Mucosa of rectum (tissue), 2 donors: ENCODE measurements around the gene CDYL.

Experiments used
- H3K27ac ChIP-seq, 2 donors: one replicate each; pipeline ENCODE4 v1.7.0; 2013; ENCODE audit warnings: inconsistent platforms in 2 of 2, low read depth in 2 of 2, low read length in 2 of 2
- H3K27me3 ChIP-seq, 2 donors: one replicate each; pipeline ENCODE4 v1.7.0; 2013; ENCODE audit warnings: low read length in 2 of 2; ENCODE audit not compliant: control insufficient read depth in 2 of 2, insufficient read depth in 2 of 2
- H3K36me3 ChIP-seq, 2 donors: one replicate each; pipeline ENCODE4 v1.7.0; 2013; ENCODE audit warnings: low read length in 2 of 2; ENCODE audit not compliant: control insufficient read depth in 2 of 2, insufficient read depth in 2 of 2
- H3K4me1 ChIP-seq, 2 donors: one replicate each; pipeline ENCODE4 v1.7.0; 2013; ENCODE audit warnings: low read length in 2 of 2, mild to moderate bottlenecking in 1 of 2; ENCODE audit not compliant: control insufficient read depth in 2 of 2, insufficient read depth in 2 of 2
- H3K4me3 ChIP-seq, 2 donors: one replicate each; pipeline ENCODE4 v1.7.0; 2013; ENCODE audit warnings: low read length in 2 of 2
- H3K9ac ChIP-seq, 2 donors: one replicate each; pipeline ENCODE4 v1.7.0; 2013; ENCODE audit warnings: low read length in 2 of 2, low read depth in 1 of 2, mild to moderate bottlenecking in 1 of 2
- H3K9me3 ChIP-seq, 2 donors: one replicate each; pipeline ENCODE4 v1.7.0; 2013; ENCODE audit warnings: low read length in 2 of 2; ENCODE audit not compliant: control insufficient read depth in 2 of 2
- donor health status: healthy.
- donor health status: Normal muscosa, but diverticular disease.

Gene CDYL

GRCh38 chr6:4776131-4776492 lies at the start of gene CDYL:
Gene CDYL (plus strand): TSS chr6:4776404. CDS start chr6:4776784, 380 bp downstream.
- peak within 1 kb of the TSS; percentile 87 to 92 for H3K27ac ChIP-seq
- peaks cover 17 to 20% of the 10 kb centered on the region in 2 donors for H3K4me1 ChIP-seq
- H3K9me3 ChIP-seq: no peaks in the 10 kb centered on the region
- H3K9ac ChIP-seq: peak within 1 kb of the TSS; percentile 76 to 79
- H3K27me3 ChIP-seq: no peaks in the 10 kb centered on the region
- peak within 1 kb of the TSS; percentile 71 to 88 for H3K4me3 ChIP-seq
- no peaks in the 10 kb centered on the region for H3K36me3 ChIP-seq

GRCh38 chr6:4726645-4727044 lies 49.6 kb upstream of the CDYL start:
- no peaks in the 10 kb centered on the region for H3K27me3 ChIP-seq
- H3K36me3 ChIP-seq: no peaks in the 10 kb centered on the region
- no peak overlapping the region for H3K4me3 ChIP-seq
- no peak overlapping the region for H3K27ac ChIP-seq
- H3K9me3 ChIP-seq: no peaks in the 10 kb centered on the region
- H3K4me1 ChIP-seq: peaks cover 6 to 9% of the 10 kb centered on the region in 2 donors
- H3K9ac ChIP-seq: no peak overlapping the region

- no peak overlapping the region for H3K9ac ChIP-seq
- H3K4me3 ChIP-seq: no peak overlapping the region
- peaks cover 6 to 9% of the 10 kb centered on the region in 2 donors for H3K4me1 ChIP-seq
- no peaks in the 10 kb centered on the region for H3K27me3 ChIP-seq
- no peak overlapping the region for H3K27ac ChIP-seq
- no peaks in the 10 kb centered on the region for H3K9me3 ChIP-seq
- H3K36me3 ChIP-seq: no peaks in the 10 kb centered on the region
These were observed 49.0 kb upstream of the CDYL start for GRCh38 chr6:4727217-4727616.

GRCh38 chr6:4727671-4728435 lies 48.4 kb upstream of the CDYL start:
- no peaks in the 10 kb centered on the region for H3K27me3 ChIP-seq
- no peak overlapping the region for H3K27ac ChIP-seq
- H3K36me3 ChIP-seq: no peaks in the 10 kb centered on the region
- H3K9ac ChIP-seq: no peak overlapping the region
- H3K4me1 ChIP-seq: peaks cover 6 to 9% of the 10 kb centered on the region in 2 donors
- H3K9me3 ChIP-seq: no peaks in the 10 kb centered on the region
- peak overlapping the region in 1 of 2 donors; percentile 28 for H3K4me3 ChIP-seq

- H3K4me3 ChIP-seq: no peak overlapping the region
These were observed 47.8 kb upstream of the CDYL start for GRCh38 chr6:4728436-4728769.

GRCh38 chr6:4728926-4729325 lies 47.3 kb upstream of the CDYL start:
- Histone ChIP-seq H3K27ac (no peak overlapping the region), H3K9me3 (no peaks in the 10 kb centered on the region), H3K4me1 (peaks cover 6 to 9% of the 10 kb centered on the region in 2 donors)

More at GRCh38 chr6:4728436-4728769, 47.8 kb upstream of the CDYL start:
- no peaks in the 10 kb centered on the region for H3K9me3 ChIP-seq
- H3K9ac ChIP-seq: no peak overlapping the region
- H3K27ac ChIP-seq: no peak overlapping the region
- H3K4me1 ChIP-seq: peaks cover 6 to 9% of the 10 kb centered on the region in 2 donors
- H3K27me3 ChIP-seq: no peaks in the 10 kb centered on the region
- no peaks in the 10 kb centered on the region for H3K36me3 ChIP-seq

GRCh38 chr6:4731996-4732395 lies 44.2 kb upstream of the CDYL start:
- Histone ChIP-seq H3K9me3 (no peaks in the 10 kb centered on the region), H3K4me1 (peaks cover 6 to 9% of the 10 kb centered on the region in 2 donors), H3K9ac (no peak overlapping the region), H3K27ac (no peak overlapping the region), H3K27me3 (no peaks in the 10 kb centered on the region), H3K36me3 (no peaks in the 10 kb centered on the region), H3K4me3 (no peak overlapping the region)

More at GRCh38 chr6:4728926-4729325, 47.3 kb upstream of the CDYL start:
- Histone ChIP-seq H3K9ac (no peak overlapping the region), H3K27me3 (no peaks in the 10 kb centered on the region), H3K36me3 (no peaks in the 10 kb centered on the region), H3K4me3 (no peak overlapping the region)

GRCh38 chr6:4732691-4733315 lies 43.4 kb upstream of the CDYL start:
- H3K9me3 ChIP-seq: no peaks in the 10 kb centered on the region
- H3K9ac ChIP-seq: no peak overlapping the region
- H3K4me1 ChIP-seq: peaks cover 5 to 6% of the 10 kb centered on the region in 2 donors
- no peaks in the 10 kb centered on the region for H3K27me3 ChIP-seq
- no peak overlapping the region for H3K27ac ChIP-seq
- no peaks in the 10 kb centered on the region for H3K36me3 ChIP-seq
- peak overlapping the region; percentile 44 to 62 for H3K4me3 ChIP-seq

- Histone ChIP-seq H3K9me3 (no peaks in the 10 kb centered on the region), H3K9ac (no peak overlapping the region), H3K27me3 (no peaks in the 10 kb centered on the region), H3K4me3 (no peak overlapping the region), H3K4me1 (no peaks in the 10 kb centered on the region), H3K36me3 (no peaks in the 10 kb centered on the region), H3K27ac (no peak overlapping the region)
These were observed 39.8 kb upstream of the CDYL start for GRCh38 chr6:4736371-4736873.

GRCh38 chr6:4740032-4740431 lies 36.2 kb upstream of the CDYL start:
- Histone ChIP-seq H3K27me3 (no peaks in the 10 kb centered on the region), H3K27ac (no peak overlapping the region), H3K9me3 (no peaks in the 10 kb centered on the region), H3K4me3 (no peak overlapping the region), H3K36me3 (no peaks in the 10 kb centered on the region), H3K4me1 (no peaks in the 10 kb centered on the region), H3K9ac (no peak overlapping the region)
